Measurements from ENCODE around the gene ATP5F1E. TPM values are rescaled to one million over a fixed set of nuclear protein-coding genes. Genes with fewer than 3 reads are reported as not detected.

The ATP5F1E gene
- total RNA-seq, 1 experiment from 2014 or later: 181 TPM

DNA sequence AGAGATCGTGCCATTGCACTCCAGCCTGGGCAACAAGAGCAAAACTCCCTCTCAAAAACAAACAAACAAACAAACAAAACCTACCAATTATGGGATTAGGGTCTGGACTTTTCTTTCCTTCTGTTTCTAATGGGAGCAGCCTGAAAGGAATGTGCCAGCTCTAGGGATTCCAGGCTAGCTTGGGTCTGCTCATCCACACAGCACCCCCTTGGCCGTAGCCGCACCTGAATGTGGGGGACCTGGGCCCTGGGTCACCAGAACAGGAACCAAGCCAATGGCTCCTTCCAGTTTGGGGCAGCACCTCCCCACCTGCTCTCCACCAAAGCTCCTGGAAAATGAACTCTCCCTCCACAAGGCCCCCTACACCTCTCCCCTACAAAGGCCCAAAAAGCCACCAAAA, 31.8 kb downstream of the ATP5F1E start:
- CTCF ChIA-PET: interaction anchor here (0.7 kb wide), 1 partner anchor 769 kb away, joined by 4 read pairs; no protein-coding TSS in a partner anchor
- BruUV-seq (replicated peaks): no TSS peak

DNA sequence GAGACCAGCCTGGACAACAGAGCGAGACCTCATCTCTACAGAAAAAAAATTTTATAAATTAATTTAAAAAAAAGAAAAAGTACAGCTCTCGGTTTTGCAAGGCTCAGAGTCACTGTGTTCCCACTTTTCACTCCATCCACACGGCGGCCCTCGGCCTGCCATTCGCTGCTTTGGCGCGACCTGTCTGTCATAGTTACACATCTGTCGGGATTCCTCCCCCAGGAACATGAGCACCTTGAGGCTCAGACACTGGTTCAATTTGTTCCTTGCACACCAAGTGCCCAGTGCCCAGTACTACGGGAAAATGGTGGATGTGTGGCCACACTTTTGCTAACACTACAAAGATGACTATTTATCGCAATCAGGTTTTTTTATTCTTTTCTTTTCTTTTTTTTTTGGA, 33.5 kb downstream of the ATP5F1E start:
- BruUV-seq (replicated peaks): no TSS peak
- Mint-ChIP-seq H3K4me1 (ENCODE audit: low read depth, unreplicated experiment) (peaks cover 20% of the 10 kb centered on the region), H3K27ac (ENCODE audit: unreplicated experiment) (no peak overlapping the region), H3K4me3 (ENCODE audit: unreplicated experiment) (no peak overlapping the region), H3K36me3 (ENCODE audit: insufficient read depth, unreplicated experiment) (peaks cover 94% of the 10 kb centered on the region), H3K27me3 (ENCODE audit: insufficient read depth, unreplicated experiment) (no peaks in the 10 kb centered on the region), H3K9me3 (ENCODE audit: unreplicated experiment) (no peaks in the 10 kb centered on the region)
- H3K36me3 ChIP-seq (ENCODE audit: control insufficient read depth, insufficient read depth, low read length): peaks cover 31% of the 10 kb centered on the region
- H3K27me3 ChIP-seq (replicated peaks; ENCODE audit: control insufficient read depth, insufficient read depth, low read length): no peaks in the 10 kb centered on the region
- no peaks in the 10 kb centered on the region for H3K9me3 ChIP-seq
- peak in 1 of 2 experiments; percentile 39 for DNase-seq
- ChIA-PET POLR2A (no interaction called here), CTCF (interaction anchor here (2.3 kb wide), 1 partner anchor 128 kb away, joined by 5 read pairs; no protein-coding TSS in a partner anchor)
- peaks cover 15% of the 10 kb centered on the region for H3K4me1 ChIP-seq
- intact Hi-C loops (cut with micrococcal nuclease; ENCODE audit: unreplicated experiment): no loop called here
- no peak overlapping the region for H3K4me3 ChIP-seq (ENCODE audit: low read depth, low read length)
- no peak for TF ChIP-seq CTCF (IDR thresholded peaks at IDR 0.05; ENCODE audit: insufficient read depth in 1 of 2, low read depth in 1 of 2, low read length in 1 of 2, severe bottlenecking in 1 of 2, unreplicated experiment in 1 of 2)

More for the DNA sequence above, 31.8 kb downstream of the ATP5F1E start:
- intact Hi-C loops (cut with micrococcal nuclease; ENCODE audit: unreplicated experiment): no loop called here
- no peak for TF ChIP-seq CTCF (IDR thresholded peaks at IDR 0.05; ENCODE audit: insufficient read depth in 1 of 2, low read depth in 1 of 2, low read length in 1 of 2, severe bottlenecking in 1 of 2, unreplicated experiment in 1 of 2)
- Histone ChIP-seq H3K9me3 (no peaks in the 10 kb centered on the region), H3K4me1 (peaks cover 18% of the 10 kb centered on the region), H3K36me3 (ENCODE audit: control insufficient read depth, insufficient read depth, low read length) (peaks cover 25% of the 10 kb centered on the region), H3K27me3 (replicated peaks; ENCODE audit: control insufficient read depth, insufficient read depth, low read length) (no peaks in the 10 kb centered on the region), H3K4me3 (ENCODE audit: low read depth, low read length) (no peak overlapping the region)
- peaks cover 24% of the 10 kb centered on the region for H3K4me1 Mint-ChIP-seq (ENCODE audit: low read depth, unreplicated experiment)
- POLR2A ChIA-PET: no interaction called here
- peaks cover 86% of the 10 kb centered on the region for H3K36me3 Mint-ChIP-seq (ENCODE audit: insufficient read depth, unreplicated experiment)
- H3K27ac Mint-ChIP-seq (ENCODE audit: unreplicated experiment): no peak overlapping the region
- DNase-seq: no peak
- H3K4me3 Mint-ChIP-seq (ENCODE audit: unreplicated experiment): no peak overlapping the region
- H3K9me3 Mint-ChIP-seq (ENCODE audit: unreplicated experiment): no peaks in the 10 kb centered on the region
- H3K27me3 Mint-ChIP-seq (ENCODE audit: insufficient read depth, unreplicated experiment): no peaks in the 10 kb centered on the region

DNA sequence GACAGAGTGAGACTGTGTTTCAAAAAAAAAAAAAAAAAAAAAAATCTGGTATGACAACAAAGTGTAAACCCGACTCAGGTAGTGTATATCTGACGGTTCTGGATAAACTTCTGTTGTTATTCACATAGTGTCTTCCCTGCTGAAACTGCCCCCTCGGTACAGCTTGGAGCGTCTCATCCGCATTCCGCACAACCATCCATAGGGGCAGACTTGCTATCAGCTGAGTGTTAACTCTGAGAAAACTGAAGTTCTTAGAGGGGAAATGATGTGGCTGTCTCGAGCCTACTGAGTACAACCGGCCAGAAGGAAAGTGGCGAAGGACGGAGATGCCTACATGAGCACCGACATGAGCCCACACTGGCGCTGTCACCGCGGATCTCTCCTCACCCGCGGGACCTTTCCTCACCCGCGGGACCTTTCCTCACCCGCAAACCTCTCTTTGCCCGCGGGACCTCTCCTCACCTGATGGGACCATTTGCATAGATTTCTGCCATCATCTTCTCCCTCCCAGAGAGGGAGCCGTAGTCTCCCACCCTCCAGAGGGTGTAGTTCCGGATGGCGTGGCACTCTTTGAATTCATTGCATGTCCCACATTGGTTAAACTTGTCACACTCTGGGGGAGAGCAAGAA, 34.9 kb downstream of the ATP5F1E start:
- no TSS peak for BruUV-seq (replicated peaks)
- Histone ChIP-seq H3K9me3 (no peaks in the 10 kb centered on the region), H3K27me3 (replicated peaks; ENCODE audit: control insufficient read depth, insufficient read depth, low read length) (no peaks in the 10 kb centered on the region), H3K4me3 (ENCODE audit: low read depth, low read length) (no peak overlapping the region), H3K36me3 (ENCODE audit: control insufficient read depth, insufficient read depth, low read length) (peaks cover 27% of the 10 kb centered on the region), H3K4me1 (peaks cover 15% of the 10 kb centered on the region)
- POLR2A ChIA-PET: no interaction called here
- CTCF ChIA-PET: interaction anchor here (2.3 kb wide), 1 partner anchor 127 kb away, joined by 5 read pairs; no protein-coding TSS in a partner anchor
- no peak for DNase-seq
- no peak overlapping the region for H3K27ac Mint-ChIP-seq (ENCODE audit: unreplicated experiment)
- TF ChIP-seq CTCF (IDR thresholded peaks at IDR 0.05; ENCODE audit: insufficient read depth in 1 of 2, low read depth in 1 of 2, low read length in 1 of 2, severe bottlenecking in 1 of 2, unreplicated experiment in 1 of 2): no peak
- no peaks in the 10 kb centered on the region for H3K27me3 Mint-ChIP-seq (ENCODE audit: insufficient read depth, unreplicated experiment)
- peaks cover 100% of the 10 kb centered on the region for H3K36me3 Mint-ChIP-seq (ENCODE audit: insufficient read depth, unreplicated experiment)
- H3K4me1 Mint-ChIP-seq (ENCODE audit: low read depth, unreplicated experiment): peaks cover 19% of the 10 kb centered on the region
- no peak overlapping the region for H3K4me3 Mint-ChIP-seq (ENCODE audit: unreplicated experiment)
- no peaks in the 10 kb centered on the region for H3K9me3 Mint-ChIP-seq (ENCODE audit: unreplicated experiment)
- intact Hi-C loops (cut with micrococcal nuclease; ENCODE audit: unreplicated experiment): no loop called here

Data from Caco-2 (cell line).